ENCODE data around the gene ENAH. TPM values are rescaled to one million over a fixed set of nuclear protein-coding genes. Genes with fewer than 3 reads are reported as not detected.

ENAH gene
- total RNA-seq, 3 donors from 2014 or later: 0.90 to 1.3 (median 1.1) TPM

DNA sequence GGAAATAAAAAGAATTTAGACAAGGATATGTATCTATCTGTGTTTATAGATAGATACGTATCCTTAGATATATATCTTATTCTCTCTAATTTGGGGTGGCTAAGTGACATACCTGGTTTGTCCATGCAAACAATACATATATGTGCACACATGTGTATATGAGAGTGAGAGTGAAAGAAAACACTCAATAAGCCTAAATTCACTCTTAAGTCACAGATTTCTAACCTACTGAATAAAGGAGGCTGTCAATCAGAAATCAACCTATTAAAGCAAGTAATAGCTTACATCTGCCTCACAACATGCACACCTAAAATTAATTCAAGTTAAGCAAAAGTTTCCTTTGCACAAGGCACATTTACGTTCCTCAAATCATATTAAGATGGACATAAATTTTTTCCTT, 118.2 kb downstream of the ENAH start:
- H3K4me3 Mint-ChIP-seq: no peak overlapping the region
- no peaks in the 10 kb centered on the region for H3K9me3 Mint-ChIP-seq
- H3K4me1 Mint-ChIP-seq (ENCODE audit: low read depth): no peaks in the 10 kb centered on the region
- no peak for ATAC-seq
- no peaks in the 10 kb centered on the region for H3K36me3 Mint-ChIP-seq (ENCODE audit: insufficient read depth)
- DNase-seq: no peak
- H3K27me3 Mint-ChIP-seq (ENCODE audit: low read depth): peaks cover 38% of the 10 kb centered on the region

GRCh38 chr1:225534135-225534534, 118.8 kb downstream of the ENAH start:
- H3K4me3 Mint-ChIP-seq: no peak overlapping the region
- no peaks in the 10 kb centered on the region for H3K9me3 Mint-ChIP-seq
- no peaks in the 10 kb centered on the region for H3K4me1 Mint-ChIP-seq (ENCODE audit: low read depth)
- no peaks in the 10 kb centered on the region for H3K36me3 Mint-ChIP-seq (ENCODE audit: insufficient read depth)
- peaks cover 34% of the 10 kb centered on the region for H3K27me3 Mint-ChIP-seq (ENCODE audit: low read depth)
- no peak for DNase-seq
- no peak for ATAC-seq

DNA sequence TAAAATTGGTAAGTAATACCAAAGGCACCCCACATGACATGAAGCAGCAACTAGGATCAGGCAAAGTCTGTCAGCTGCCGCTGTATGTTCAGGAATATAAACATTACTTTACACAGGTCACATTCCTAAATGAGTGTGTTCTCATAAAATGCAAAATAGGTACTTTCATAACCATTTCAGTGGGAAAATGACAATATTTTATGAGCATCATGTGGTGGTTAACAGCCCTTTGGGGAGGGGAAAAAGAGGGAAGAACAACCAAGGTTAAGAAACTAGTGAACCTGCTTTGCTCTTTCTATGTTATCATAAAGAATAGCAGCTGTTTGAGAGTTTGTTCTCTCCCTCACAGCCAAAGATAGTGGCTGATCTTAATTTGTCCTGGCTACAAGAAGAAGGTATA, 119.7 kb downstream of the ENAH start:
- H3K4me1 Mint-ChIP-seq (ENCODE audit: low read depth): no peaks in the 10 kb centered on the region
- no peak overlapping the region for H3K4me3 Mint-ChIP-seq
- H3K27me3 Mint-ChIP-seq (ENCODE audit: low read depth): peaks cover 29% of the 10 kb centered on the region
- DNase-seq (no peak), ATAC-seq (no peak)
- H3K36me3 Mint-ChIP-seq (ENCODE audit: insufficient read depth): no peaks in the 10 kb centered on the region
- no peaks in the 10 kb centered on the region for H3K9me3 Mint-ChIP-seq

DNA sequence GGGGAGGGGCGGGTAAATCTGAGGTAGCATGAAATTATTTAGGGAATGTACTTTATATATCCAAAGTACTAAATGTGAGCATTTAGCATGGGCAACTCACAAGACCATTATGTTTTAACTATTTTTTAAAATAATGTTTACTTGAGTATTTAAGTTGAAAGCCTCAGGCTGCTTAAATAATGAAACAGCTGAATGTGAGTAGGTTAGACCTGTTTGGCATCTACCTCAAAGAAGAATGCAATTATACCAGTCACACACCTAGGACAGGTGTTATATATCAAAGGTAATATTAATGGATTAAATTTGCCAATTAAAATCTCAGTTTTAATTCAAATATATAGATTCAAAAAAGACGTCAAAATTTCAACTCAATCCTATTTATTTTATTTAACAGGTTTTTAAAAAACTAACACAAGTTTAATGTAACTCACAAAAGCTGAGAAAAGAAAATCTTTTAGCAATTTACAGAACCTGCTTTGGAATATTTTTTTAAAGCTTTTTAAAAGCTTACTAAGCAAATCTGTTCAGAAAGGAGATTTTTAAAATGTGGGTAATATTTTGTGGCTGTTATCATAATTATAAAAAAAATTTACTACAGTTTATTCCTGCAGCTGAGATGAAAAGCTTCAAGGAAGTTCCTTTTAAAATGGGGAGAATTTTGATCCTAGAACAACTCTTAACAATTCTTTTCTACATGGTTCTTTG, 120.5 kb downstream of the ENAH start:
- Mint-ChIP-seq H3K36me3 (ENCODE audit: insufficient read depth) (no peaks in the 10 kb centered on the region), H3K4me3 (no peak overlapping the region), H3K4me1 (ENCODE audit: low read depth) (no peaks in the 10 kb centered on the region), H3K9me3 (no peaks in the 10 kb centered on the region), H3K27me3 (ENCODE audit: low read depth) (peaks cover 26% of the 10 kb centered on the region)
- ATAC-seq (no peak), DNase-seq (no peak)

- Mint-ChIP-seq H3K4me3 (no peak overlapping the region), H3K36me3 (ENCODE audit: insufficient read depth) (no peaks in the 10 kb centered on the region), H3K9me3 (no peaks in the 10 kb centered on the region), H3K4me1 (ENCODE audit: low read depth) (no peaks in the 10 kb centered on the region), H3K27me3 (ENCODE audit: low read depth) (peaks cover 23% of the 10 kb centered on the region)
- ATAC-seq (no peak), DNase-seq (no peak)
These were observed 123.2 kb downstream of the ENAH start for GRCh38 chr1:225529726-225530125.

- H3K4me1 Mint-ChIP-seq (ENCODE audit: low read depth): no peaks in the 10 kb centered on the region
- DNase-seq (no peak), ATAC-seq (no peak)
- H3K9me3 Mint-ChIP-seq: no peaks in the 10 kb centered on the region
- no peak overlapping the region for H3K4me3 Mint-ChIP-seq
- H3K27me3 Mint-ChIP-seq (ENCODE audit: low read depth): peaks cover 13% of the 10 kb centered on the region
- no peaks in the 10 kb centered on the region for H3K36me3 Mint-ChIP-seq (ENCODE audit: insufficient read depth)
These were observed 125.3 kb downstream of the ENAH start for GRCh38 chr1:225527575-225527974.

DNA sequence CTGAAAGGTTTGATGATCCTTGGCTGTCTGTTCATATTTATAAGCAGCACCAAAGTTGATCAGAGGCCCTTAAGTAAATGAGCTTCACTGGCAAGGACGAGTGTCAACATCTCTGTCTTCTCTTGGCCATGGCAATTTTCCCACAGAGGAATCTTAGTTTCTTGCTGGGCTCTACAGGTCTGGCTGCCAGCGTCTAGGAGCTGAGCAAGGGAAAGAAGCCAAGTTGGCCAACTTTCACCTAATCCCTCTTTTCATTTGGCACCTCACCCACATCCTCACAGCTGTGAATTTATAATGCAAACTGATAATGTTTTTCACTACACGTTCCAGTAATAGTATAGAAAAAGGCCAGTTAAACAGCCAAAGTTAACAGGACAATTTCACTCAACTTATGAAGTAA, 126.0 kb downstream of the ENAH start:
- DNase-seq: no peak
- no peaks in the 10 kb centered on the region for H3K36me3 Mint-ChIP-seq (ENCODE audit: insufficient read depth)
- no peaks in the 10 kb centered on the region for H3K4me1 Mint-ChIP-seq (ENCODE audit: low read depth)
- no peak overlapping the region for H3K4me3 Mint-ChIP-seq
- H3K27me3 Mint-ChIP-seq (ENCODE audit: low read depth): peaks cover 13% of the 10 kb centered on the region
- no peaks in the 10 kb centered on the region for H3K9me3 Mint-ChIP-seq
- ATAC-seq: no peak

DNA sequence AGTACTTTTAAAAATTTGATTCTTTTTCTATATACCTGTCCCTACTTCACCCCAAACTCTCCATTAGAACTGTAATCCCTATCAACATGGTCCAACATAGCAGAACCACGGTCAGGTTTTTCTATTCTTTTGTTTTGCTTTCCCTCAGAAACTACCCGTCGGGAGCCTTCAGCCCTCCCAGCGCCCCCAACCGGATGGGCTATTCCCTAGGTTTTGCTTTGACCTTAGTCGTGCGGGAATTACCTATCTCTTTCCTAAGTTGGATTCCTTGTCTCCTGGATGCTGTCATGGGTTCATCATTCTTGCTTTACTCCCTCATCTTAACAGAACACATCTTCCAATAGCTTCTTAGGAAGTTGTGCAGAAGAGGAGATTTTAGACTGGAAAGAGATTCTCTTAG, 127.5 kb downstream of the ENAH start:
- H3K9me3 Mint-ChIP-seq: no peaks in the 10 kb centered on the region
- peaks cover 8% of the 10 kb centered on the region for H3K27me3 Mint-ChIP-seq (ENCODE audit: low read depth)
- DNase-seq: no peak
- ATAC-seq: no peak
- H3K4me1 Mint-ChIP-seq (ENCODE audit: low read depth): no peaks in the 10 kb centered on the region
- H3K36me3 Mint-ChIP-seq (ENCODE audit: insufficient read depth): no peaks in the 10 kb centered on the region
- H3K4me3 Mint-ChIP-seq: no peak overlapping the region

- ATAC-seq: no peak
- DNase-seq: no peak
- no peaks in the 10 kb centered on the region for H3K9me3 Mint-ChIP-seq
- no peaks in the 10 kb centered on the region for H3K36me3 Mint-ChIP-seq (ENCODE audit: insufficient read depth)
- no peak overlapping the region for H3K4me3 Mint-ChIP-seq
- H3K4me1 Mint-ChIP-seq (ENCODE audit: low read depth): no peaks in the 10 kb centered on the region
- H3K27me3 Mint-ChIP-seq (ENCODE audit: low read depth): peaks cover 8% of the 10 kb centered on the region
These were observed 128.4 kb downstream of the ENAH start for GRCh38 chr1:225524570-225524969.

DNA sequence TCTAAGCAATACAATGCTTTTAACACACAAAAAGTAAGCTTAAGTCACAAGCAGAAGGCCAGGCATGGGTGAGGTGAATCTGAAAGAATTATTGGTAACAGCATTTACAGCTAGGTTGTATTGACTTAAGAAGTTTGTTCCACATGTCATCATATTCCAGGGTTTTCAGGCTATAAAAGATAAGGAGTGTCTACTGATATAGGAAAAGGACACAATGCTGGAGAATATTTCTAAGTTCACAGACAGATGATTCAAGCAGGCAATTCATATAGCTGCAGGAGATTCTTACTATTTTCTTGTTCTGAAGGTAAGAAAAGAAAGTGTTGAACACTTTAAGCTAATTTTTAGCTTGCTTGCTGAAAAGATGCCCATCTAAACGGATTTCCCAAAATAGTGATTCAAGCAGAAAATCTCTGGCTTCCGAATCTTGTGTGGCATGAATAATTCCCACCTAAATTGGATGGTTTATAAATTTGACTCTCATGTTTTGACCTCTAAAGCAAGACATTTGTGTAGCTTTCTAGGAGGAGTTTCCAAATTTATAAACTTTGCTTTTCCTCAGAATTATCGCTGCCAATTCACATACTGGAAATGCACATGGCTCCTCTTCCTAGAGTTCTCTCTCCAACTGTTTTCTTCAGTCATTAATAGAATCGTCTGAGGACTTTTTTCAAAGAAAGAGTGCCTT, 129.5 kb downstream of the ENAH start:
- DNase-seq (no peak), ATAC-seq (no peak)
- no peaks in the 10 kb centered on the region for H3K36me3 Mint-ChIP-seq (ENCODE audit: insufficient read depth)
- peaks cover 12% of the 10 kb centered on the region for H3K27me3 Mint-ChIP-seq (ENCODE audit: low read depth)
- H3K4me1 Mint-ChIP-seq (ENCODE audit: low read depth): no peaks in the 10 kb centered on the region
- H3K9me3 Mint-ChIP-seq: no peaks in the 10 kb centered on the region
- H3K4me3 Mint-ChIP-seq: no peak overlapping the region

GRCh38 chr1:225522588-225523262, 130.2 kb downstream of the ENAH start:
- DNase-seq (no peak), ATAC-seq (no peak)
- Mint-ChIP-seq H3K9me3 (no peaks in the 10 kb centered on the region), H3K27me3 (ENCODE audit: low read depth) (peaks cover 12% of the 10 kb centered on the region), H3K4me1 (ENCODE audit: low read depth) (no peaks in the 10 kb centered on the region), H3K36me3 (ENCODE audit: insufficient read depth) (no peaks in the 10 kb centered on the region), H3K4me3 (no peak overlapping the region)

DNA sequence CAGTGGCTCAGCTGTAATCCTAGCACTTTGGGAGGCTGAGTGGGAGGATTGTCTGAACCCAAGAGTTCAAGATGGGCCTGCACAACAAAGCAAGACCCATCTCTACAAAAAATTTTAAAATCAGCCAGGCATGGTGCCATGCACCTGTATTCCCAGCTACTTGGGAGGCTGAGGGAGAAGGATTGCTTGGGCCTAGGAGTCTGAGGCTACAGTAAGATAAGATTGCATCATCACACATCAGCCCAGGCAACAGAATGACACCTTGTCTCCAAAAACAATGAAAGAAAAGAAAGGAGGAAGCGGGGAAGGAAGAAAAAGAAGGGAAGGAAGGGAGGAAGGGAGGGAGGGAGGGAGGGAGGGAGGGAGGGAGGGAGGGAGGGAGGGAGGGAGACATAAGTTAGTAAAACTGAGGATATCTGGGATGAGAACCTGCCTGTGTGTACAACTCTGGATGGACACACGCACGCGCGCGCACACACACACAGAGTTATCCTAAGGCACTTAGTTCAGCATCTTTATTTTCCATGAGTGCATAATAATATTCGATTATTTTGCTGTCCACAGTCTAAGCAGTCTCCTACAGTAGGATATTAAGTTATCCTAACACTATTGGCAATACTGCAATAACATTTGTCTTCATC, 132.2 kb downstream of the ENAH start:
- Mint-ChIP-seq H3K4me3 (no peak overlapping the region), H3K36me3 (ENCODE audit: insufficient read depth) (no peaks in the 10 kb centered on the region), H3K9me3 (no peaks in the 10 kb centered on the region), H3K27me3 (ENCODE audit: low read depth) (peaks cover 4% of the 10 kb centered on the region), H3K4me1 (ENCODE audit: low read depth) (no peaks in the 10 kb centered on the region)
- DNase-seq (no peak), ATAC-seq (no peak)

DNA sequence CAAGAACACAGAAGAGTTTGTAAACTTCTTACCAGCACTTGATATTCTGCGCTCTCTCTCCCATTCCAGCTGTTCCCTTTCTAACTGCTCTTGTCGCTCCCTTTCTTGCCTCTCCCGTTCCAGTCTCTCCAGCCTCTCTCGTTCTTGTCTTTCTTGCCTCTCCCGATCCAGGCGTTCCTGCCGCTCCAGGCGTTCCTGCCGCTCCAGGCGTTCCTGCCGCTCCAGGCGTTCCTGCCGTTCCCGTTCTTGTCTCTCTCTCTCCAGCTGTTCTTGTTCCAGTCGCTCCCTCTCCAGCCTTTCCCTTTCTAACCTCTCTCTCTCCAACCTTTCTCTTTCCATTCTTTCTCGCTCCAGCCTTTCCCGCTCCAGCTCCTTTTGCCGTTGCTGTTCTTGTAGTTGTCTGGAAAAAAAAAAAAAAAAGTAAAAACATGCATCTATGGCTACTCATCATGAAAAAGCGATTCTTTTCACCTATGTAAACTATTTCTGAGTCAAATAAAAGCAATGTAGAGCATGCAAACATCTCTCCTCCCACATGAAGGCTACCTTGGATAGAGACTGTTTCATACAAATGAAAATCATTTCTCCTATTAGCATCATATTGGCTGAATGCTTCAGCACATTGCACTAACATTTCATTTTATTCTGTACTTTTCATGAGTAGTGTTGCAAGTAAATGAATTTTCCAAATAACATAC, 133.6 kb downstream of the ENAH start:
- H3K4me1 Mint-ChIP-seq (ENCODE audit: low read depth): no peaks in the 10 kb centered on the region
- H3K4me3 Mint-ChIP-seq: no peak overlapping the region
- DNase-seq: no peak
- H3K36me3 Mint-ChIP-seq (ENCODE audit: insufficient read depth): no peaks in the 10 kb centered on the region
- H3K9me3 Mint-ChIP-seq: no peaks in the 10 kb centered on the region
- ATAC-seq: no peak
- H3K27me3 Mint-ChIP-seq (ENCODE audit: low read depth): peaks cover 6% of the 10 kb centered on the region

GRCh38 chr1:225517697-225518096, 135.2 kb downstream of the ENAH start:
- Mint-ChIP-seq H3K27me3 (ENCODE audit: low read depth) (peaks cover 10% of the 10 kb centered on the region), H3K4me1 (ENCODE audit: low read depth) (no peaks in the 10 kb centered on the region), H3K36me3 (ENCODE audit: insufficient read depth) (no peaks in the 10 kb centered on the region), H3K9me3 (no peaks in the 10 kb centered on the region), H3K4me3 (no peak overlapping the region)
- ATAC-seq (no peak), DNase-seq (no peak)
